ENCODE results near the gene COL13A1. TPM values are rescaled to one million over a fixed set of nuclear protein-coding genes. Genes with fewer than 3 reads are reported as not detected.

The COL13A1 gene
- total RNA-seq, 4 donors from 2014 or later = 2.0 to 3.8 TPM; not detected in 2

DNA sequence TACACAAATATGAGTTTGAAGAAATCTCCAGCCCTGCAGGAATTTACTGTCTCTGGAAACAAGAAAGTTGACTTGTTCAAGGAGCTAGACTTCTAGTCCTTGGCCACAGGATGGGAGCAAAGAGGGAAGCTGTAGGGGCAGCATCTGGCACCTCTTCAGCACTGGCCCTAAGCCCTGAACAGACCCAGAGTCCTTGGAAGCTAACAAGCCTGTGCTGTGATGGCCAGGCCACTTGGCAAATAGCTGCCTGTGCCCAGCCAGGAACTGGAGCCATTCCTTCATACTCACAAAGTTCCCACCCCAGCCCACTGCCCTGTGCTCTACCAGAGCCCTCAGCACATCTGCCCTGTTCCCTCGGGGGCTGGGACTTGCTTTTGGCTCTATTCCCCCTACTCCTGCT lies 9.4 kb upstream of the COL13A1 start:
- H3K4me3 ChIP-seq = no peak overlapping the region
- no peak for DNase-seq
- H3K27me3 ChIP-seq = peaks cover 0 to 12% (median 0%) of the 10 kb centered on the region in 4 donors
- WGBS, 2 donors = 55% methylated on average over 1 of the region's 1 CpG; no CpG with 5 or more reads in 1 of the 2 donors
- H3K36me3 ChIP-seq = no peaks in the 10 kb centered on the region
- H3K27ac ChIP-seq = no peak overlapping the region
- peaks cover 0 to 13% (median 7%) of the 10 kb centered on the region in 3 donors for H3K9me3 ChIP-seq
- intact Hi-C loops (cut with DNase I) = no loop called here
- H3K4me1 ChIP-seq = peaks cover 0 to 5% (median 0%) of the 10 kb centered on the region in 3 donors
- TF ChIP-seq POLR2A (IDR thresholded peaks at IDR 0.05) = no peak
- TF ChIP-seq, protein P1, sequence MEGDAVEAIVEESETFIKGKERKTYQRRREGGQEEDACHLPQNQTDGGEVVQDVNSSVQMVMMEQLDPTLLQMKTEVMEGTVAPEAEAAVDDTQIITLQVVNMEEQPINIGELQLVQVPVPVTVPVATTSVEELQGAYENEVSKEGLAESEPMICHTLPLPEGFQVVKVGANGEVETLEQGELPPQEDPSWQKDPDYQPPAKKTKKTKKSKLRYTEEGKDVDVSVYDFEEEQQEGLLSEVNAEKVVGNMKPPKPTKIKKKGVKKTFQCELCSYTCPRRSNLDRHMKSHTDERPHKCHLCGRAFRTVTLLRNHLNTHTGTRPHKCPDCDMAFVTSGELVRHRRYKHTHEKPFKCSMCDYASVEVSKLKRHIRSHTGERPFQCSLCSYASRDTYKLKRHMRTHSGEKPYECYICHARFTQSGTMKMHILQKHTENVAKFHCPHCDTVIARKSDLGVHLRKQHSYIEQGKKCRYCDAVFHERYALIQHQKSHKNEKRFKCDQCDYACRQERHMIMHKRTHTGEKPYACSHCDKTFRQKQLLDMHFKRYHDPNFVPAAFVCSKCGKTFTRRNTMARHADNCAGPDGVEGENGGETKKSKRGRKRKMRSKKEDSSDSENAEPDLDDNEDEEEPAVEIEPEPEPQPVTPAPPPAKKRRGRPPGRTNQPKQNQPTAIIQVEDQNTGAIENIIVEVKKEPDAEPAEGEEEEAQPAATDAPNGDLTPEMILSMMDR (IDR thresholded peaks at IDR 0.05) = no peak

DNA sequence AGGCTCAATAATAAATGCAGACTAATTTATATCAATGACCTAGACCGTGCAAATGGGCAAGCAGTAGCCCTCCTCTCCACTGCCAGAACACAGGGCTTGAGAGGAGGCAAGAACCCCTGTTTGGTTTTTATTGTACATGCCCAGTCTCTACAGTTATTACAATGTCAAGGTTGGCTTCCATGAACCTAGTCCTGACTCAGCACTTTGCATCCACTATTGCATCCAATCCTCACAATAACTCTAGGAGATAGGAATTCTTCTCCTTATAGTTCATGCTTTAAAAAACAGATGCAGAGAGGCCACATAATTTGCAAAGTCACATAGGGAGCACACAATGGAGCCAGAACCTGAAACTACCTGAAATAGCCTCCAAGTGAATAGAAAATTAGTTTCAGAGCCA lies 7.0 kb upstream of the COL13A1 start:
- 69 to 100% methylated on average over 1 of the region's 1 CpG for WGBS, 2 donors
- Histone ChIP-seq H3K36me3 (no peaks in the 10 kb centered on the region), H3K27me3 (peaks cover 0 to 19% (median 0%) of the 10 kb centered on the region in 4 donors), H3K4me3 (no peak overlapping the region), H3K4me1 (no peaks in the 10 kb centered on the region), H3K9me3 (peaks cover 0 to 13% (median 7%) of the 10 kb centered on the region in 3 donors), H3K27ac (no peak overlapping the region)
- no peak for TF ChIP-seq POLR2A (IDR thresholded peaks at IDR 0.05)
- TF ChIP-seq, protein P1 (IDR thresholded peaks at IDR 0.05) = no peak
- no peak for DNase-seq
- intact Hi-C loops (cut with DNase I) = no loop called here

DNA sequence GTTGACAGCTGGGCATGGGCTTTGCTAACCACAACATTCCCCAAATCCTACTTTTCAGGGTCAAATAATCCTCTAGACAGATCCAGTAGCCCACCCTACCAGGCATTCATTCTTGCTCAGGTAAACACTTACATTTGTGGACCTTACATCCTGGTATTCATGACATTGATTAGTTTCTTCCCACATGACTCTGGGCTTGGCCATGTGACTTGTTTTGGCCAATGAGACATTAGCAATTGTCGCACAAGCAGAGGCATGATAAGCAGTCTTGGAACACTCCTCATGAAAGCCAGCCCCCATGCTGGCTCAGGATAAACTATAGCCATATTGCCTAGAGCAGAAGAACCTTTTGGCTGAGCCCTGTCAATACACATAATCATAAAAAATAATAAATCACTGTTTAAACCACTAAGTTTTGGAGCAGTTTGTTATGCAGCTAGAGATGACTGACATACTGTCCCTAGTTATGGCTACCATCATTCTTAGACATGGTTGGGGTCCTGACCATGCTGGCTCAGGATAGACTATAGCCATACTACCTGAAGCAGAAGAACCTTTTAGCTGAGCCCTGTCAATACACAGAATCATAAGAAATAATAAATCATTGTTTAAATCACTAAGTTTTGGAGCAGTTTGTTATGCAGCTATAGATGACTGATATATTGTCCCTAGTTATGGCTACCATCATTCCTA lies 6.3 kb upstream of the COL13A1 start:
- intact Hi-C loops (cut with DNase I) = no loop called here
- peaks cover 0 to 20% (median 0%) of the 10 kb centered on the region in 4 donors for H3K27me3 ChIP-seq
- H3K4me1 ChIP-seq = no peaks in the 10 kb centered on the region
- peaks cover 0 to 13% (median 7%) of the 10 kb centered on the region in 3 donors for H3K9me3 ChIP-seq
- DNase-seq = no peak
- H3K4me3 ChIP-seq = no peak overlapping the region
- TF ChIP-seq, protein P1 (IDR thresholded peaks at IDR 0.05) = no peak
- no peaks in the 10 kb centered on the region for H3K36me3 ChIP-seq
- H3K27ac ChIP-seq = no peak overlapping the region
- 0 to 100% methylated on average over 1 of the region's 1 CpG for WGBS, 2 donors

DNA sequence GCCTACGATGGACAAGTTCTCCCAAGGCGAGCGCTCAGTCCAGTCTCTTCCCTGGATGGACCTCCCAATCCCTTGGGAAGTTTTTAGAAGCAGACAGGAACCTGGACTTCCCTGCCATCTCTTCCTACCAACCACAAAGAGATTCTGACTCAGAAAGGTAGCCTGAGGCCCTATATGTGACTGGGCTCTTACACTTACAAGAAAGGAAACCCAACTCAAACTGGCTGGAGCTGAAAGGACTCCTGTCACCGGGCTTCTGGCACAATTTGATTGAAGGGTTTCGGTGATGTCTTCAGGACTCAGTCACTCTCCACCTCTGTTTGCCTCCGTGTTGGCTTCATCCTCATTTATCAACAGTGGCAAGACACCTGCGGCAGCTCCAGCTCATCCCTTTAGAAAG lies 3.7 kb upstream of the COL13A1 start:
- intact Hi-C loops (cut with DNase I) = no loop called here
- 34 to 64% methylated on average over 5 to 6 of the region's 7 CpGs for WGBS, 2 donors
- Histone ChIP-seq H3K27me3 (peaks cover 0 to 46% (median under 1%) of the 10 kb centered on the region in 4 donors), H3K4me1 (peaks cover 5 to 22% (median 8%) of the 10 kb centered on the region in 3 donors), H3K36me3 (no peaks in the 10 kb centered on the region), H3K27ac (no peak overlapping the region), H3K4me3 (no peak overlapping the region), H3K9me3 (peaks cover 0 to 13% (median 7%) of the 10 kb centered on the region in 3 donors)
- TF ChIP-seq POLR2A (IDR thresholded peaks at IDR 0.05) = no peak
- TF ChIP-seq, protein P1 (IDR thresholded peaks at IDR 0.05) = no peak
- no peak for DNase-seq

DNA sequence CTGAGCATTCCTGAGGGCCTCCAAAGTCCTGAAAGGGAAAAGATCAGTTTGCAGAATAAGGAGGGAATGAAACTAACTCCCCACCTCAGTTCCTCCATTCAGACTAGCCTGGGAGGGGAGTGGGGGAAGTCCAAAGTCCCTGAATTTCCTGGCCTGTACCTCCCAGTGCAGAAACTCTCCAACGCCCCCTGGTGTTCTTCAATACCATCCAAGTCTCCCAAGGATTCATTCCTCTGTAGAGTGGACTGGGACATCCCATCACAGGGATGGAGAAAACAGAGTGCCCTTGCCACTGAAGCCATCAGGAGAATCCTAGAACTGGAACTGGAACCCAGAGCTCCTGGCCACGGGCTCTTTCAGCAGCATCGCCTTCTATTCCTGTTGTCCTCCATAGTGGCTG lies 1.6 kb upstream of the COL13A1 start:
- Histone ChIP-seq H3K4me1 (peaks cover 8 to 34% (median 9%) of the 10 kb centered on the region in 3 donors), H3K27me3 (peaks cover 0 to 60% (median 2%) of the 10 kb centered on the region in 4 donors), H3K36me3 (no peaks in the 10 kb centered on the region), H3K9me3 (peaks cover 0 to 10% (median 7%) of the 10 kb centered on the region in 3 donors), H3K27ac (no peak overlapping the region), H3K4me3 (no peak overlapping the region)
- TF ChIP-seq, protein P1 (IDR thresholded peaks at IDR 0.05) = peak; percentile 20 to 65 (median 48)
- TF ChIP-seq POLR2A (IDR thresholded peaks at IDR 0.05) = no peak
- intact Hi-C loops (cut with DNase I) = loop anchor here (10.0 kb wide), 2 partner anchors 115 to 155 kb away; no protein-coding TSS in a partner anchor
- DNase-seq = no peak
- WGBS, 2 donors = 38 to 48% methylated on average over 3 of the region's 3 CpGs

Data from esophagus squamous epithelium (tissue), 5 donors.